COLO668 (cell line): ENCODE results near the gene KLHL2.

Experiments
- DNase-seq: peaks from one replicate; lab custom pipeline; 2025; ENCODE audit not compliant: unreplicated experiment; lab: John Stamatoyannopoulos, UW

KLHL2 gene

GRCh38 chr4:165360985-165361670, 153.8 kb downstream of the KLHL2 start:
- no peak for DNase-seq

- no peak for DNase-seq
Measured at GRCh38 chr4:165361810-165362209, 154.4 kb downstream of the KLHL2 start.

- no peak for DNase-seq
Measured at GRCh38 chr4:165364452-165365080, 157.2 kb downstream of the KLHL2 start.

- DNase-seq: no peak
Measured at GRCh38 chr4:165367040-165367439, 159.7 kb downstream of the KLHL2 start.

GRCh38 chr4:165368114-165368513, 160.8 kb downstream of the KLHL2 start:
- DNase-seq: no peak

GRCh38 chr4:165368567-165368966, 161.2 kb downstream of the KLHL2 start:
- DNase-seq: no peak

GRCh38 chr4:165369522-165369921, 162.2 kb downstream of the KLHL2 start:
- DNase-seq: no peak

GRCh38 chr4:165370530-165370929, 163.2 kb downstream of the KLHL2 start:
- DNase-seq: no peak
